Fibroblast of mammary gland (primary cell): ENCODE results near the gene FBXL14.

Source experiments
- DNase-seq: peaks from one replicate; pipeline ENCODE4 v3.0.0-alpha.2; 2010; ENCODE audit warnings: low read depth
- H3K4me3 ChIP-seq: 2 replicates; pipeline ENCODE4 v1.5.1; 2011; ENCODE audit warnings: low read depth, mild to moderate bottlenecking, low read length, moderate library complexity; ENCODE audit not compliant: control insufficient read depth
- CTCF ChIP-seq: conservative IDR thresholded peaks from 2 replicates; pipeline ENCODE4 v1.5.1; 2011; ENCODE audit warnings: low read depth, low read length, inconsistent platforms; ENCODE audit not compliant: control insufficient read depth, insufficient read depth

Gene FBXL14

GRCh38 chr12:1587927-1588574 is 6.3 kb downstream of the FBXL14 start:
- H3K4me3 ChIP-seq = no peak overlapping the region
- TF ChIP-seq CTCF = no peak
- no peak for DNase-seq

DNA sequence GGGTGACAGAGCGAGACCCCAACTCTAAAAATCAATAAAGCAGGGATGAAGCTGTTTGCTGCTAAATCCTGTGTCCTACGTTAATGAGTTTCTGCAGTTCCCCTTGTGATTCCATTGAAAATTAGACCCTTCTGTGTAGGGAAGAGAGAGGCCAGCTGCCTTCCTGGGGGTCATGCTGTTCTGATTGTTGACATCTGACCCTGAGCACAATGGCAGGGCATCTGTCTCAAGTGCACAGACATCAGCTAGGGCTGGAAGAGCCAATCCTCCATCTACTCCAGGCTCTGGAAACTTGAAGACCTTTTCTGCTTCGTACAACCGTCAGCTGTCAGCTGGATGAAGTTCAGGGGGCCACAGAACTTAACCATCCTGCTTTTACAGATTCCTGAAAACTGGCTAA is 10.1 kb downstream of the FBXL14 start:
- no peak for DNase-seq
- TF ChIP-seq CTCF = no peak
- H3K4me3 ChIP-seq = no peak overlapping the region

DNA sequence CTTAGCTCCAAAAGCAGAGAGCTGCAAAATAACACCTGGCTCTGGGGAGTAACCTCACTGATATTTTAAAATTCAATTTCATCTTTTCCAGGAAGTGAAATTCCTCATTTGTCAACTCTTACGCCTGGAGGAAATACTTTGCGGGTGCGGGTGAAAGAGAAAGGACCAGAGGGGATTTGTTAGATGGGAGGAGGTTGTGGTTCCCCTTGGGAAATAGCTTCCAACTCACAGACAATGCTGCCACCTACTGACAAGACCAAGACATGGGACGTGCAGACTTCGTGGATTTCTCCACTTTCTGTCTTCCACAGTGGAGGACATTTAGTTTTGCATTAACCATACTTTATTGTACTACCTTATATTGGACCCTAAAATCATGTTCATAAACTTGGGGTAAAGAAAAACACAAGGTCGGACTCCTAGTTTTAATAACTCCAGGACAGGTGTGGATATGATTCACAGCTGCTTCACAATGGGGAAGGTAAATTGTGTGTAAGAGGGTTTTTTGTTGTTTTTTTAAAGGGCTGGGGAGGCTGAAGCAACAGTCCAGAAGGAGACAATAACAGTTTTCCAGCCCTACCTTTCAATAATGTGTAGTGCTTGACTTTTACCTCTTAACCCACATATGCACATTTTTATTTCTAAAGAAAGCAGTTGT is 10.8 kb downstream of the FBXL14 start:
- no peak overlapping the region for H3K4me3 ChIP-seq
- peak; percentile 95 for TF ChIP-seq CTCF
- peak; percentile 93 for DNase-seq

- no peak overlapping the region for H3K4me3 ChIP-seq
- no peak for DNase-seq
- TF ChIP-seq CTCF = no peak
Measured at GRCh38 chr12:1582709-1583050, 11.7 kb downstream of the FBXL14 start.

DNA sequence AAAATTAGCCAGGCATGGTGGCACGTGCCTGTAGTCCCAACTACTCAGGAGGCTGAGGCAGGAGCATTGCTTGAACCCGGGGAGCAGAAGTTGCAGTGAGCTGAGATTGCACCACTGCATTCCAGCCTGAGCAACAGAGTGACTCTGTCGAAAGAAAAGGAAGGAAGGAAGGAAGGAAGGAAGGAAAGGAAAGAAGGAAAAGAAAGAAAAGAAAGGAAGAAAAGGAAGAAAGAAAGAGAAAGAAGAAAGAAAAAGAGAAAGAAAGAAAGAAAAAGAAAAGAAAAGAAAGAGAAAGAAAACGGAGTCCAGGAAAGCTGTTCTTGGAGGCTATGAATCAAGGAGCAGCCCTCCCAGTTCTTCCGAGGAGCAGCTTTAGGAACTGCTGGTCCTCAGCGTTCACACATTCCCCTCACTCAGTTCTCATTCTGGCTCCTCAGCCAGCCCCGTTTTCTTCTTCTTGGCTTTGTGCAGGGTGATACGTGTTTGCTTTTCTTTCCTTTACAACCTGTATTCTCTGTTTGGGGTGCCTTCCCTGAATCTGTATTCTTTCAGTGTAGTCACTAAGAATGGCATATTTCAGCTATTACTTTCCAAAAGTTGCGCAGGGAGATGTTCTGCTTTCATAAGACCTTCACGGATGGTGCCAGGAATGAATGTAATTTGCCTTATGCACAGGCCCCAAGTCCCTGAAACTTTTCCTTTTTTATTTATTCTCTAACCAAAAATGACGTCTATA is 12.2 kb downstream of the FBXL14 start:
- H3K4me3 ChIP-seq = no peak overlapping the region
- peak; percentile 60 for DNase-seq
- TF ChIP-seq CTCF = no peak

- no peak overlapping the region for H3K4me3 ChIP-seq
- TF ChIP-seq CTCF = no peak
- DNase-seq = no peak
Measured at GRCh38 chr12:1580526-1580925, 13.9 kb downstream of the FBXL14 start.
